AG08396 (cell line): ENCODE measurements around the gene UBN1.

Source experiments
- DNase-seq: peaks from one replicate; pipeline ENCODE4 v3.0.0; 2012; ENCODE audit warnings: low spot score, mixed read lengths

The UBN1 gene

GRCh38 chr16:4931381-4931780, 84.1 kb downstream of the UBN1 start:
- no peak for DNase-seq
